ENCODE measurements around the gene PALM.

- no peak for TF ChIP-seq POLR2A (IDR thresholded peaks at IDR 0.05)
- no peak for TF ChIP-seq CTCF (IDR thresholded peaks at IDR 0.05)
Observed at GRCh38 chr19:750640-751423, 42.1 kb downstream of the PALM start, which contains the start of gene MISP.
